HEK293T (cell line): Measurements from ENCODE around the gene TIMM10.

Experiments used
- ARNT ChIP-seq: fragments of 450-650 bp; IDR thresholded peaks from 2 replicates; pipeline ENCODE4 v1.6.1; 2017; ENCODE audit warnings: mild to moderate bottlenecking
- BHLHE40 ChIP-seq: fragments of 450-650 bp; IDR thresholded peaks from 2 replicates; pipeline ENCODE4 v1.6.1; 2016; ENCODE audit warnings: mild to moderate bottlenecking, moderate library complexity, borderline replicate concordance
- FOXA1 ChIP-seq: fragments of 450-650 bp; IDR thresholded peaks from 2 replicates; pipeline ENCODE4 v1.6.1; 2016; ENCODE audit warnings: mild to moderate bottlenecking
- FOXM1 ChIP-seq: fragments of 450-650 bp; IDR thresholded peaks from 2 replicates; pipeline ENCODE4 v1.6.1; 2017; ENCODE audit warnings: mild to moderate bottlenecking, borderline replicate concordance
- HDGF ChIP-seq: fragments of 450-650 bp; IDR thresholded peaks from 2 replicates; pipeline ENCODE4 v1.6.1; 2017; ENCODE audit warnings: antibody characterized with exemption, borderline replicate concordance
- L3MBTL2 ChIP-seq: fragments of 450-650 bp; conservative IDR thresholded peaks from 2 replicates; pipeline ENCODE4 v1.6.1; 2016; ENCODE audit warnings: mild to moderate bottlenecking
- NFRKB ChIP-seq: fragments of 450-650 bp; IDR thresholded peaks from 2 replicates; pipeline ENCODE4 v1.6.1; 2016; ENCODE audit warnings: mild to moderate bottlenecking, moderate library complexity
- PKNOX1 ChIP-seq: fragments of 450-650 bp; IDR thresholded peaks from 2 replicates; pipeline ENCODE4 v1.6.1; 2016
- SP1 ChIP-seq: fragments of 450-650 bp; IDR thresholded peaks from 2 replicates; pipeline ENCODE4 v1.6.1; 2017
- SUZ12 ChIP-seq: fragments of 450-650 bp; IDR thresholded peaks from 2 replicates; pipeline ENCODE4 v1.6.1; 2016; ENCODE audit warnings: mild to moderate bottlenecking
- TARDBP ChIP-seq: fragments of 450-650 bp; IDR thresholded peaks from 2 replicates; pipeline ENCODE4 v1.6.1; 2016
- ZNF384 ChIP-seq: fragments of 450-650 bp; IDR thresholded peaks from 2 replicates; pipeline ENCODE4 v1.6.1; 2016

DNA sequence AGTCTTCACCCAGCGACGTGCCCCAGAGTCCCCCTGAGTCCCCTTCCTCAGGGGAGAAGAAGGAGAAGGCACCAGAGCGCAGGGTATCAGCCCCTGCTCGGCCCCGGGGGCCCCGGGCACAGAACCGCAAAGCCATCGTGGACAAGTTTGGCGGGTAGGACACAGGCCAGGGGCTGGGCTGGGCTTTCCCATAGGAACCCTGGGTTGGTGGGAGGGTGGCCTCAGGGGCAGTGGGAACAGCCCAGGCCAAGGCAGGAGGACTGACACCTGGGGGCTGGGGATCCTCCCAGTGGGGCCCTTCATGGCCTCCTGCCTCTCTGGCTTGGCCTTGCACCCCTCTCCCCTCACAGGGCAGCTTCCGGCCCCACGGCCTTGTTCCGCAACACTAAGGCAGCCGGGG lies 15.3 kb upstream of the TIMM10 start:
- TF ChIP-seq BHLHE40 = no peak
- no peak for TF ChIP-seq TARDBP
- no peak for TF ChIP-seq FOXM1
- no peak for TF ChIP-seq SUZ12
- no peak for TF ChIP-seq NFRKB
- no peak for TF ChIP-seq SP1
- TF ChIP-seq ARNT = no peak
- TF ChIP-seq L3MBTL2 = no peak
- no peak for TF ChIP-seq HDGF
- TF ChIP-seq PKNOX1 = no peak
- no peak for TF ChIP-seq FOXA1
- no peak for TF ChIP-seq ZNF384
